ENCODE results near the gene PIK3IP1. TPM values are rescaled to one million over a fixed set of nuclear protein-coding genes. Genes with fewer than 3 reads are reported as not detected.

The PIK3IP1 gene
- total and polyA plus RNA-seq, 2 donors (not counting 3 experiments of a cell fraction or from before 2014, with no cell fraction given), result 7.7 to 13.2 TPM

DNA sequence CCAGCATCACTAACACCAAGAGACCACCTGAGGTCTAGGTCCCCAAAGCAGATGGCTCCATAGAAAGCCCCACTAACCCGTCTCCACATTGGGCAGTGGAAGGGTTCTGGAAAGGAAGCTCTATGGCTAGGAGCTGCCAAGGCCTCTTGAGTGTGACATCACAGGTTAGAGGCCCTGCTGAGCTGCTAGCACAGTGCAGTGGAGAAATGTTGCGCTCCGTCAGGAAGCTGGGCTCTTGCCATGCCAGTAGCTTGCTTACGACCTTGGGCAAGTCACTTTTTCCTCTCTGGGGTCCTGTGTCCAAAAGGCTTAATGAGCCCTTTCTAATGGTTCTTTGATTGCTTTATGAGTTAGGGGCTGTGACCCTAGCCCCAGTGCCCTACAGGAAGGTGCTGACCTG, 10.6 kb downstream of the PIK3IP1 start:
- intact Hi-C loops (cut with micrococcal nuclease), result no loop called here
- no peak overlapping the region for H3K27ac ChIP-seq (ENCODE audit: insufficient read depth, low read depth, low read length)
- peaks cover 12% of the 10 kb centered on the region for H3K4me1 ChIP-seq (ENCODE audit: control insufficient read depth, extremely low read depth, insufficient read depth, low read length)
- no peaks in the 10 kb centered on the region for H3K9me1 ChIP-seq (replicated peaks; ENCODE audit: control insufficient read depth, extremely low read depth, insufficient read depth, low read length)
- H3K4me3 ChIP-seq (replicated peaks in 1 of 3; ENCODE audit: insufficient read depth in 1 of 3, low read depth in 1 of 3, low read length in 3 of 3), result no peak overlapping the region
- no TSS peak for BruUV-seq (replicated peaks)
- no peaks in the 10 kb centered on the region for H4K20me1 ChIP-seq (replicated peaks; ENCODE audit: control insufficient read depth, extremely low read depth, insufficient read depth, low read length)
- H3K27me3 ChIP-seq (ENCODE audit: control insufficient read depth in 2 of 2, insufficient read depth in 2 of 2, low read length in 2 of 2), result no peaks in the 10 kb centered on the region
- ChIA-PET CTCF (interaction anchor here (2.6 to 3.2 kb wide), 2 partner anchors 8 to 11 kb away, joined by 13 to 16 read pairs; no protein-coding TSS in a partner anchor), POLR2A (interaction anchor here (1.0 to 1.7 kb wide), 2 partner anchors 9 to 11 kb away, joined by 3 read pairs; no protein-coding TSS in a partner anchor)
- no peak overlapping the region for H3K9ac ChIP-seq (replicated peaks; ENCODE audit: extremely low read depth, insufficient read depth, low read length)
- DNase-seq (ENCODE audit: low read depth, low spot score) (no peak), FAIRE-seq (no peak)
- H3K36me3 ChIP-seq (ENCODE audit: control insufficient read depth in 2 of 2, extremely low read depth in 1 of 2, insufficient read depth in 2 of 2, low read length in 2 of 2), result peaks cover 0 to 42% of the 10 kb centered on the region in 2 experiments
- TF ChIP-seq MYC (IDR thresholded peaks at IDR 0.05; ENCODE audit: low read depth, low read length) (no peak), FOS (IDR thresholded peaks at IDR 0.05; ENCODE audit: borderline replicate concordance, insufficient read depth, low read length) (no peak), POLR2A (IDR thresholded peaks at IDR 0.05; ENCODE audit: low read depth, low read length) (no peak), GATA2 (IDR thresholded peaks at IDR 0.05; ENCODE audit: insufficient read depth, insufficient read length, low read depth, low read length) (no peak)
- TF ChIP-seq, protein P1, sequence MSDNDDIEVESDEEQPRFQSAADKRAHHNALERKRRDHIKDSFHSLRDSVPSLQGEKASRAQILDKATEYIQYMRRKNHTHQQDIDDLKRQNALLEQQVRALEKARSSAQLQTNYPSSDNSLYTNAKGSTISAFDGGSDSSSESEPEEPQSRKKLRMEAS (IDR thresholded peaks at IDR 0.05; ENCODE audit: insufficient read depth, insufficient read length), result no peak
- dilution Hi-C loops (cut with MboI; ENCODE audit: extremely low pct_ligation_motif_present, low sequenced_read_pairs), result no loop called here
- no peaks in the 10 kb centered on the region for H3K9me3 ChIP-seq (replicated peaks; ENCODE audit: control insufficient read depth, insufficient read depth, low read length)
- no peaks in the 10 kb centered on the region for H3K79me2 ChIP-seq (ENCODE audit: control insufficient read depth, insufficient read depth, low read length)
- no peak overlapping the region for H3K4me2 ChIP-seq (ENCODE audit: insufficient read depth, low read length)
- no peak overlapping the region for H2AFZ ChIP-seq (ENCODE audit: low read depth, low read length)

DNA sequence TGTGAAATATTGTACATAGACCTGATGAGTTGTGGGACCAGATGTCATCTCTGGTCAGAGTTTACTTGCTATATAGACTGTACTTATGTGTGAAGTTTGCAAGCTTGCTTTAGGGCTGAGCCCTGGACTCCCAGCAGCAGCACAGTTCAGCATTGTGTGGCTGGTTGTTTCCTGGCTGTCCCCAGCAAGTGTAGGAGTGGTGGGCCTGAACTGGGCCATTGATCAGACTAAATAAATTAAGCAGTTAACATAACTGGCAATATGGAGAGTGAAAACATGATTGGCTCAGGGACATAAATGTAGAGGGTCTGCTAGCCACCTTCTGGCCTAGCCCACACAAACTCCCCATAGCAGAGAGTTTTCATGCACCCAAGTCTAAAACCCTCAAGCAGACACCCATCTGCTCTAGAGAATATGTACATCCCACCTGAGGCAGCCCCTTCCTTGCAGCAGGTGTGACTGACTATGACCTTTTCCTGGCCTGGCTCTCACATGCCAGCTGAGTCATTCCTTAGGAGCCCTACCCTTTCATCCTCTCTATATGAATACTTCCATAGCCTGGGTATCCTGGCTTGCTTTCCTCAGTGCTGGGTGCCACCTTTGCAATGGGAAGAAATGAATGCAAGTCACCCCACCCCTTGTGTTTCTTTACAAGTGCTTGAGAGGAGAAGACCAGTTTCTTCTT, 12.3 kb downstream of the PIK3IP1 start:
- CTCF ChIA-PET, result interaction anchor here (0.9 to 2.7 kb wide), 3 partner anchors 11 to 34 kb away, joined by 3 to 7 read pairs (median 5); no protein-coding TSS in a partner anchor

More for the DNA sequence above, 12.3 kb downstream of the PIK3IP1 start:
- Histone ChIP-seq H3K27ac (ENCODE audit: insufficient read depth, low read depth, low read length) (no peak overlapping the region), H3K9me3 (replicated peaks; ENCODE audit: control insufficient read depth, insufficient read depth, low read length) (no peaks in the 10 kb centered on the region), H3K4me3 (replicated peaks in 1 of 3; ENCODE audit: insufficient read depth in 1 of 3, low read depth in 1 of 3, low read length in 3 of 3) (no peak overlapping the region), H3K9me1 (replicated peaks; ENCODE audit: control insufficient read depth, extremely low read depth, insufficient read depth, low read length) (no peaks in the 10 kb centered on the region), H3K4me1 (ENCODE audit: control insufficient read depth, extremely low read depth, insufficient read depth, low read length) (peaks cover 2% of the 10 kb centered on the region), H3K36me3 (ENCODE audit: control insufficient read depth in 2 of 2, extremely low read depth in 1 of 2, insufficient read depth in 2 of 2, low read length in 2 of 2) (peaks cover 2 to 46% of the 10 kb centered on the region in 2 experiments), H3K9ac (replicated peaks; ENCODE audit: extremely low read depth, insufficient read depth, low read length) (no peak overlapping the region), H3K4me2 (ENCODE audit: insufficient read depth, low read length) (no peak overlapping the region), H2AFZ (ENCODE audit: low read depth, low read length) (no peak overlapping the region), H3K79me2 (ENCODE audit: control insufficient read depth, insufficient read depth, low read length) (no peaks in the 10 kb centered on the region), H4K20me1 (replicated peaks; ENCODE audit: control insufficient read depth, extremely low read depth, insufficient read depth, low read length) (no peaks in the 10 kb centered on the region), H3K27me3 (ENCODE audit: control insufficient read depth in 2 of 2, insufficient read depth in 2 of 2, low read length in 2 of 2) (no peaks in the 10 kb centered on the region)
- BruUV-seq (replicated peaks), result no TSS peak
- POLR2A ChIA-PET, result no interaction called here
- FAIRE-seq, result no peak
- intact Hi-C loops (cut with micrococcal nuclease), result no loop called here
- dilution Hi-C loops (cut with MboI; ENCODE audit: extremely low pct_ligation_motif_present, low sequenced_read_pairs), result no loop called here
- TF ChIP-seq POLR2AphosphoS5 (IDR thresholded peaks at IDR 0.05; ENCODE audit: insufficient read depth, low read depth, low read length) (no peak), EZH2 (IDR thresholded peaks at IDR 0.05; ENCODE audit: borderline replicate concordance, low read depth, low read length, severe bottlenecking) (no peak), FOS (IDR thresholded peaks at IDR 0.05; ENCODE audit: borderline replicate concordance, insufficient read depth, low read length) (no peak), MYC (IDR thresholded peaks at IDR 0.05; ENCODE audit: low read depth, low read length) (no peak), GATA2 (IDR thresholded peaks at IDR 0.05; ENCODE audit: insufficient read depth, insufficient read length, low read depth, low read length) (no peak), POLR2A (IDR thresholded peaks at IDR 0.05; ENCODE audit: low read depth, low read length) (no peak), JUN (IDR thresholded peaks at IDR 0.05; ENCODE audit: borderline replicate concordance, insufficient read depth, insufficient read length, low read depth) (no peak)
- TF ChIP-seq, protein P1 (IDR thresholded peaks at IDR 0.05; ENCODE audit: insufficient read depth, insufficient read length), result no peak
- TF ChIP-seq, protein P2, sequence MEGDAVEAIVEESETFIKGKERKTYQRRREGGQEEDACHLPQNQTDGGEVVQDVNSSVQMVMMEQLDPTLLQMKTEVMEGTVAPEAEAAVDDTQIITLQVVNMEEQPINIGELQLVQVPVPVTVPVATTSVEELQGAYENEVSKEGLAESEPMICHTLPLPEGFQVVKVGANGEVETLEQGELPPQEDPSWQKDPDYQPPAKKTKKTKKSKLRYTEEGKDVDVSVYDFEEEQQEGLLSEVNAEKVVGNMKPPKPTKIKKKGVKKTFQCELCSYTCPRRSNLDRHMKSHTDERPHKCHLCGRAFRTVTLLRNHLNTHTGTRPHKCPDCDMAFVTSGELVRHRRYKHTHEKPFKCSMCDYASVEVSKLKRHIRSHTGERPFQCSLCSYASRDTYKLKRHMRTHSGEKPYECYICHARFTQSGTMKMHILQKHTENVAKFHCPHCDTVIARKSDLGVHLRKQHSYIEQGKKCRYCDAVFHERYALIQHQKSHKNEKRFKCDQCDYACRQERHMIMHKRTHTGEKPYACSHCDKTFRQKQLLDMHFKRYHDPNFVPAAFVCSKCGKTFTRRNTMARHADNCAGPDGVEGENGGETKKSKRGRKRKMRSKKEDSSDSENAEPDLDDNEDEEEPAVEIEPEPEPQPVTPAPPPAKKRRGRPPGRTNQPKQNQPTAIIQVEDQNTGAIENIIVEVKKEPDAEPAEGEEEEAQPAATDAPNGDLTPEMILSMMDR (IDR thresholded peaks at IDR 0.05; ENCODE audit: extremely low read depth in 1 of 2, insufficient read depth in 1 of 2, low read depth in 1 of 2, low read length in 2 of 2), result no peak
- no peak for DNase-seq (ENCODE audit: low read depth, low spot score)
